ENCODE measurements around the gene IFNAR2. TPM values are rescaled to one million over a fixed set of nuclear protein-coding genes. Genes with fewer than 3 reads are reported as not detected.

IFNAR2 gene
- total and polyA plus RNA-seq, 2 donors (not counting 1 experiment from before 2014, with no cell fraction given), result 5.6 to 24.3 TPM

DNA sequence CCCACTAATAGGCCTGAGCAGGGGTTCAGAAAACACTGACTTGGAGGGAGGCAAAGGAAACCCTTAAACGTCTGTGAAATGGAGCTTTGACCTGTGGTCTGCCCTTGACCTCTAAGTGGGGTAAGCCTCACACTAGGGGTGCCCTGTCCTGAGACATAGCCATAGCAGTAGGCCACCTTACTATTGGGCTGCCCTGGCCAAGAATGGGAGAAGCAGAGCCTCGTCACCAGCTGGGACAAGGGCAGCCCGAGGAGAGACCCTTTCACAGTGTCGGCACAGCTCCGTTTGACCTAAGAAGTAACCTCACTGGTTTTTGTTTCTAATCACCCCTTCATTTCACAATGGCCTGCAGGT is 26.4 kb upstream of the IFNAR2 start:
- H3K79me2 ChIP-seq (ENCODE audit: control insufficient read depth, insufficient read depth, low read length), result no peaks in the 10 kb centered on the region
- no peak overlapping the region for H3K4me3 ChIP-seq (replicated peaks in 1 of 4; ENCODE audit: control extremely low read depth in 1 of 4, insufficient read depth in 1 of 4, low read depth in 3 of 4, low read length in 4 of 4)
- H3K4me2 ChIP-seq (ENCODE audit: extremely low read depth, insufficient read depth, low read length), result no peak overlapping the region
- peaks cover 2% of the 10 kb centered on the region for H3K27me3 ChIP-seq (ENCODE audit: control insufficient read depth, insufficient read depth, low read length)
- no peaks in the 10 kb centered on the region for H4K20me1 ChIP-seq (ENCODE audit: control insufficient read depth, extremely low read depth, insufficient read depth, low read length)
- no peak overlapping the region for H3K27ac ChIP-seq (ENCODE audit: insufficient read depth, low read length)
- no peak for TF ChIP-seq EZH2 (IDR thresholded peaks at IDR 0.05; ENCODE audit: low read length, missing control alignments)
- TF ChIP-seq, protein P1, sequence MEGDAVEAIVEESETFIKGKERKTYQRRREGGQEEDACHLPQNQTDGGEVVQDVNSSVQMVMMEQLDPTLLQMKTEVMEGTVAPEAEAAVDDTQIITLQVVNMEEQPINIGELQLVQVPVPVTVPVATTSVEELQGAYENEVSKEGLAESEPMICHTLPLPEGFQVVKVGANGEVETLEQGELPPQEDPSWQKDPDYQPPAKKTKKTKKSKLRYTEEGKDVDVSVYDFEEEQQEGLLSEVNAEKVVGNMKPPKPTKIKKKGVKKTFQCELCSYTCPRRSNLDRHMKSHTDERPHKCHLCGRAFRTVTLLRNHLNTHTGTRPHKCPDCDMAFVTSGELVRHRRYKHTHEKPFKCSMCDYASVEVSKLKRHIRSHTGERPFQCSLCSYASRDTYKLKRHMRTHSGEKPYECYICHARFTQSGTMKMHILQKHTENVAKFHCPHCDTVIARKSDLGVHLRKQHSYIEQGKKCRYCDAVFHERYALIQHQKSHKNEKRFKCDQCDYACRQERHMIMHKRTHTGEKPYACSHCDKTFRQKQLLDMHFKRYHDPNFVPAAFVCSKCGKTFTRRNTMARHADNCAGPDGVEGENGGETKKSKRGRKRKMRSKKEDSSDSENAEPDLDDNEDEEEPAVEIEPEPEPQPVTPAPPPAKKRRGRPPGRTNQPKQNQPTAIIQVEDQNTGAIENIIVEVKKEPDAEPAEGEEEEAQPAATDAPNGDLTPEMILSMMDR (conservative IDR thresholded peaks at IDR 0.05 in 1 of 2, IDR thresholded peaks at IDR 0.05 in 1 of 2; ENCODE audit: low read depth in 1 of 2, low read length in 2 of 2), result no peak
- no peaks in the 10 kb centered on the region for H3K9me3 ChIP-seq (ENCODE audit: control insufficient read depth, insufficient read depth, low read depth, low read length)
- no peaks in the 10 kb centered on the region for H3K36me3 ChIP-seq (ENCODE audit: control insufficient read depth, insufficient read depth, low read length)
- no peak overlapping the region for H2AFZ ChIP-seq (ENCODE audit: low read length)
- H3K9ac ChIP-seq (ENCODE audit: insufficient read depth, low read length), result no peak overlapping the region
- no peak for DNase-seq (ENCODE audit: low read depth in 2 of 2)
- H3K4me1 ChIP-seq (ENCODE audit: control insufficient read depth, extremely low read depth, insufficient read depth, low read length), result peaks cover 3% of the 10 kb centered on the region

DNA sequence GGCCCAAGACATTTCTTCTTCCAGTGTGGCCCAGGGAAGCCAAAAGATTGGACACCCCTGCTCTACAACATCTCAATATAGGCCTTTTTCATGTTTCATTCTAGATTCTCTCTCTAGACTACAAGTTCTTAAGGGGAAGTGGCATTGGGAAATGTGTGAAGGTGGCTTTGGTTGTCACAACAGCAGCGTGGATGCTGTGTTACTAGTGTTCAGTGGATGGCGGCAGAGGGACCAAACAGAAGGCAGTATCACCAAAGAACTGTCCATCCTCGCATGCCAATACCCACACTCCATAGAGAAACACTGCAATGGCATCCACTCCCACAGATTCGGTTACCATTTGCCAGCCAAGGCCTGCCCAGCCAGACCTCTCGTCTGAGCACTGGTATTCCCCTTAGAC is 24.3 kb upstream of the IFNAR2 start:
- no peak for TF ChIP-seq EZH2 (IDR thresholded peaks at IDR 0.05; ENCODE audit: low read length, missing control alignments)
- TF ChIP-seq, protein P1 (conservative IDR thresholded peaks at IDR 0.05 in 1 of 2, IDR thresholded peaks at IDR 0.05 in 1 of 2; ENCODE audit: low read depth in 1 of 2, low read length in 2 of 2), result no peak
- H3K4me1 ChIP-seq (ENCODE audit: control insufficient read depth, extremely low read depth, insufficient read depth, low read length), result peaks cover 3% of the 10 kb centered on the region

DNA sequence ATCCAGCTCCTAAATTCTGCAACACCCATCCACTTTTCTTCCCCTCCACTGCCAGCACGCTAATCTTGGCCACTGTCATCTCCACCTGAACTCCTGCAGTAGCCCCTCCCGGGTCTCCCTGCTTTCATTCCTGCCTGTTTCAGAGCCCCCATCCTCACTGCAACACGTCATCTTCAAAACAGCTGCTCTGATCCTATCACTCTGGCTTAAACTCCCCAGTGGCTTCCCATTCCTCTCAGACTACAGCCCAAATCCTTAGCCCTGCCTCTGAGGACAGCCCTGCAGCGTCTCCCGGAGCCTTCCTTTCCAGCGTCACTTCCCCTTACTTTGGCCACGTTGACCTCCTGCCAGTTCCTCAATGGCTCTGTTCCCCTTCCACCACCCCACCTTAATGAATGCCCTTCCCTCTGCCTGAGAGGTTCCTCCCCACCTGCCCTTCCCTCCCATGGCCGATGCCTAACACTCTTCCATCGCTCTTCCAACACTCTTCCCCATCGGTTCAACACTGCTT is 22.9 kb upstream of the IFNAR2 start:
- Histone ChIP-seq H3K9me3 (ENCODE audit: control insufficient read depth, insufficient read depth, low read depth, low read length) (no peaks in the 10 kb centered on the region), H3K27me3 (ENCODE audit: control insufficient read depth, insufficient read depth, low read length) (peaks cover 2% of the 10 kb centered on the region), H4K20me1 (ENCODE audit: control insufficient read depth, extremely low read depth, insufficient read depth, low read length) (no peaks in the 10 kb centered on the region), H2AFZ (ENCODE audit: low read length) (no peak overlapping the region), H3K4me1 (ENCODE audit: control insufficient read depth, extremely low read depth, insufficient read depth, low read length) (peaks cover 3% of the 10 kb centered on the region), H3K36me3 (ENCODE audit: control insufficient read depth, insufficient read depth, low read length) (no peaks in the 10 kb centered on the region), H3K4me3 (replicated peaks in 1 of 4; ENCODE audit: control extremely low read depth in 1 of 4, insufficient read depth in 1 of 4, low read depth in 3 of 4, low read length in 4 of 4) (no peak overlapping the region), H3K79me2 (ENCODE audit: control insufficient read depth, insufficient read depth, low read length) (no peaks in the 10 kb centered on the region), H3K4me2 (ENCODE audit: extremely low read depth, insufficient read depth, low read length) (no peak overlapping the region), H3K27ac (ENCODE audit: insufficient read depth, low read length) (no peak overlapping the region), H3K9ac (ENCODE audit: insufficient read depth, low read length) (no peak overlapping the region)
- no peak for DNase-seq (ENCODE audit: low read depth in 2 of 2)
- no peak for TF ChIP-seq EZH2 (IDR thresholded peaks at IDR 0.05; ENCODE audit: low read length, missing control alignments)
- TF ChIP-seq, protein P1 (conservative IDR thresholded peaks at IDR 0.05 in 1 of 2, IDR thresholded peaks at IDR 0.05 in 1 of 2; ENCODE audit: low read depth in 1 of 2, low read length in 2 of 2), result no peak

More for the DNA sequence above, 24.3 kb upstream of the IFNAR2 start:
- Histone ChIP-seq H2AFZ (ENCODE audit: low read length) (no peak overlapping the region), H3K4me2 (ENCODE audit: extremely low read depth, insufficient read depth, low read length) (no peak overlapping the region), H4K20me1 (ENCODE audit: control insufficient read depth, extremely low read depth, insufficient read depth, low read length) (no peaks in the 10 kb centered on the region), H3K79me2 (ENCODE audit: control insufficient read depth, insufficient read depth, low read length) (no peaks in the 10 kb centered on the region), H3K4me3 (replicated peaks in 1 of 4; ENCODE audit: control extremely low read depth in 1 of 4, insufficient read depth in 1 of 4, low read depth in 3 of 4, low read length in 4 of 4) (no peak overlapping the region), H3K36me3 (ENCODE audit: control insufficient read depth, insufficient read depth, low read length) (no peaks in the 10 kb centered on the region), H3K9ac (ENCODE audit: insufficient read depth, low read length) (no peak overlapping the region), H3K27me3 (ENCODE audit: control insufficient read depth, insufficient read depth, low read length) (peaks cover 2% of the 10 kb centered on the region), H3K9me3 (ENCODE audit: control insufficient read depth, insufficient read depth, low read depth, low read length) (no peaks in the 10 kb centered on the region), H3K27ac (ENCODE audit: insufficient read depth, low read length) (no peak overlapping the region)
- no peak for DNase-seq (ENCODE audit: low read depth in 2 of 2)

All from fibroblast of lung (primary cell).